Glomerular endothelial cell (primary cell): Measurements from ENCODE around the gene TEX26. TPM values are rescaled to one million over a fixed set of nuclear protein-coding genes. Genes with fewer than 3 reads are reported as not detected.

Experiments used
- DNase-seq: peaks from one replicate; pipeline ENCODE4 v3.0.0-alpha.2; 2011; ENCODE audit warnings: low read depth, low spot score; ENCODE audit errors: extremely low read depth
- total RNA-seq: library from RNA; depleted of rRNA; stranded (reverse); fragments of >200 nt; gene quantifications from 2 replicates; pipeline ENCODE4 v1.2.3, GENCODE V29; 2015

TEX26 gene
- total RNA-seq, 1 donor from 2014 or later: not detected

GRCh38 chr13:31011193-31011860 is 78.9 kb downstream of the TEX26 start:
- no peak for DNase-seq

GRCh38 chr13:31011901-31012654 is 79.6 kb downstream of the TEX26 start:
- no peak for DNase-seq

GRCh38 chr13:31012655-31013024 is 80.2 kb downstream of the TEX26 start:
- DNase-seq: no peak

DNA sequence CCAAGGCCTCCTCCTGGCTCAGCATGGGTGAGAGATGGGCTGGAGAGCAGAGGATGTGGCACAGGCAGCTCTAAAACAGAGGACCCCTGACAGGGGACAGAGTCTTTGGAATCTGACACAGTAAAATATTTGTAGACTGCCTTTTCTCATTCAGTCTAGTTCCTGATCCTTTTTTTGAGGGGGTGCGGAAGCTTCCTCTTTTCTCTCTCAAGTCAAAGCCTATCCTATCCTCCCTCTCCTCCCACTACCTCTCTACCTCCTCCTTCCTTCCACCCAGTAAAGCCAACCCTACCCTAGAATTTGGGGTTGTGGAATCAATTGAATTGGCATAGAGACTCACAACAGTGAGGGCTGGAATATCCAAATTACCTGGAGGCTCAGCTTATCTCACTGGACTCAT is 82.0 kb downstream of the TEX26 start:
- no peak for DNase-seq

GRCh38 chr13:31015199-31015598 is 82.7 kb downstream of the TEX26 start:
- no peak for DNase-seq

DNA sequence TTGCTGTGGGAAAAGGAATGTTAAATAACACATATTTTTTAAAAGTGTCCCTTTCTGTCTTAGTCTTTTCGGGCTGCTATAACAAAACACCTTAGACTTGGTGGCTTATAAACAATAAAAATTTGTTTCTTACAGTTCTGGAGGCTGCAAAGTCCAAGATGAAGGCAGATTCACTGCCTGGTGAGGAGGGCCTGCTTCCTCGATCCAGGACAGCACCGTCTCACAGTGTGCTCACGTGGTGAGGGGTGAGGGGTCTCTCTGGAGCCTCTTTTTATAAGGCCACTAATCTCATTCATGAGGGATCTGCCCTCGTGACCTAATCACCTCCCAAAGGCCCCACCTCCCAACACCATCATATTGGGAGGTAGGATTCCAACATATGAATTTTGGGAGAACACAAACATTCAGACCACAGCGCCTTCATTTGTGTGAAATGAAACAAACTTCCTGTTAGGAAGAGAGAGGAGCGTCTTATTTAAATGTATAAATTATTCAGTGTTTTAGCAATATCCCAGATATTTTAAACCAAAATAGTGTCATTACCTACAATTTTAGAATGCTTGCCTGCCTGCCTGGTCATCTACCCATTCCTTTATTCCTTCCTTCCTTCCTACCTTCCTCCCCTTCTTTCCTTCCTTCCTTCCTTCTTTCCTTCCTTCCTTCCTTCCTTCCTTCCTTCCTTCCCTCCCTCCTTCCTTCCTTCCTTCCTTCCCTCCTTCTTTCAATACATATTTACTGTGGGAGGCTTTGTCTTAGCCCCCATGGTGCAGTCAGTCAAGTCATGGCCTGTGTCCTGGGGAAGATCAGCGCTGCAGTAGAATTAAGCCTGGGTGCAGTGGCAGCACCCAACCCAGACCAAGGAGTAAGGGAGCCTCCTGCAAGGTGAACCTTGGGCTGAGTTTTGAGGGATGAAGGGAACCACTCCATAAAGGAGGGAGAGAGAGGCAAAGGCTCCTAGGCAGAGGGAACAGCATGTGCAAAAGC is 84.2 kb downstream of the TEX26 start:
- no peak for DNase-seq

DNA sequence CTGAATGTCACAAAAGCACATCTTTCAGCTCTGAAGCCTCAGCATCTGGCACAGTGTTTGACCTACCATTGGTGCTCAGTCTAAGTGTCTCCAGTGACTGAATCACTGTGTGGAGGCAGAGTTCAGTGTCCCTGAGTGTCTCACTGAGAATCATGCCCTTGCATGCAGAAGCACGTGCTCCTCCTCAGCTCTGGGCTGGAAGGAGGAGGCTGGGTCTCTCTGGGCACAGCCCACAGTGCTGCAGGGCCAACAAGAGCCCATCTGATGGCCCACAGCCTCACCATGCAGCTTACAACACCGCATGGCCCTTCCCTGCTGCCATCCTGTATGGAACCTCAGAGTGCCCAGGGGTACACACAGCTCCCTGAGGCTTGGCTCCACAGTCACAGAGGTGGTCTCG is 86.1 kb downstream of the TEX26 start:
- DNase-seq: no peak

GRCh38 chr13:31020996-31021395 is 88.5 kb downstream of the TEX26 start:
- no peak for DNase-seq

DNA sequence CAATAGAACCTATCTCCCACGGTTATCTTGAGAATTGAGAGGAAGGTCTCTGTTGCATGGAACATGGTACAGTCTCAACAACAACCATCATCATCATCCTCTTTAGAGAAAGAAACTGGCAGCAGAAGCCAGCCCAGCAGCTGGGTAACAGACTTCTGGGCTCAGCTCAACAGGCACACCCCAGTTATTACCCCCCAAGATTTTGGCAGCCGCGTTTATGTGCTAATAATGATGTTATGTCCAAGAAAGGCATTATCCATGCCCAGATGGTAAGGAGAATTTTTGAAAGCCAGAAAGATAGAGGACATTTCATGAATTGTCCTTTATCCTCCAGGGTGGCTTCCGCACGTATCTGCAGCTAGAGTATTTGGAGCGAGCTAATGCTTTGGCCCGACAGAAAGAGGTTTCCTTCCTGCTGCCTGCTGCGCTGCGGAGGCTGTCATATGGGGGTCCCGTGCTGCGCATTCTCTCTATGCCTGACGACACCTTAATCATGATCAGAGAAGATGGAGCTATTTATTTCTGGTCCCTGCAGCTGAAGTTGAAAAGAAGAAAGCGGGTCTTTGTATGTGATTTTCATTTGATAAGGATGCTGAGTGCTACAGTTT is 89.9 kb downstream of the TEX26 start:
- no peak for DNase-seq

DNA sequence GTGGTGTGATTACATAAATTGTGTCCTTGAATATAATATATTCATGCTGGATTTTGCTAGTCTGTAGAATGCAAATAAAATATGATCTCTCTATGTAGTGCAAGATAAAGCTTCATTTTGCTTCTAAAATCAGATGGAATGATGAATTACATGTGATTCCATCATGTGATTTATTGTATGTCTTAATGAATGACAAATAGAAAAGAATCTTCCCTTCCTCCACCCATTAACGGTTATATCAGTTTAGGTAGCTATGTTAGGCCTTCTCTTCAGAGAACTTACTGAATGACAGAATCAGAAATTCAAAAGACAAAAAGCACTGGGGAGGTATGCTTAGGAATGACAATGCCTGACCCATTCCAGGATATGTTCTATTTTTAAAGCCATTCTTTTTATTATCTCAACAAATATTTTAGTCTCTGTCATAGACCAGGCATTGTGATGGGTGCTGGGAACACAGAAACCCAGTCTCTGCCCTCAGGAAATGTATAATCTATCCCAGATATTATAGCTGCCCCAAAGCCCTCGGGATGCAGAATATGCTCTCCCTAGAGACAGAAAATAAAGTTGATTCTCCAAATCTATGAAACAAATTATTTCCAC is 90.6 kb downstream of the TEX26 start:
- DNase-seq: no peak

Other genes starting within 250 kb of the TEX26 start
- gene ALOX5AP, start 197.1 kb upstream of the TEX26 start, total RNA-seq: 0.29 TPM in 1 of 2 replicates, not detected in the other
- 1.3 and 2.2 TPM in 2 replicates for gene MEDAG, start 26.4 kb upstream of the TEX26 start, total RNA-seq
- 50.6 and 59.4 TPM in 2 replicates for gene HSPH1, start 229.2 kb downstream of the TEX26 start, total RNA-seq